Gastrocnemius medialis (tissue), 4 donors: ENCODE data around the gene DELE1.

Experiments
- POLR2A ChIP-seq, 2 donors: fragments of 450-650 bp; IDR thresholded peaks; one replicate each; pipeline ENCODE4 v1.6.1; 2017; ENCODE audit warnings: antibody characterized with exemption in 2 of 2, mild to moderate bottlenecking in 2 of 2, moderate library complexity in 2 of 2
- TF ChIP-seq, protein P1 (sequence below), 5 experiments: fragments of 450-650 bp in 3 of 5; fragments of 200-600 bp in 2 of 5; sonication (generic) in 2 of 5; IDR thresholded peaks in 4 of 5; conservative IDR thresholded peaks in 1 of 5; 1 replicate in 4 of 5; 2 replicates in 1 of 5; pipeline ENCODE4 v1.5.1; 2016 to 2019; ENCODE audit warnings: antibody characterized with exemption in 5 of 5, mild to moderate bottlenecking in 3 of 5, moderate library complexity in 3 of 5

DNA sequence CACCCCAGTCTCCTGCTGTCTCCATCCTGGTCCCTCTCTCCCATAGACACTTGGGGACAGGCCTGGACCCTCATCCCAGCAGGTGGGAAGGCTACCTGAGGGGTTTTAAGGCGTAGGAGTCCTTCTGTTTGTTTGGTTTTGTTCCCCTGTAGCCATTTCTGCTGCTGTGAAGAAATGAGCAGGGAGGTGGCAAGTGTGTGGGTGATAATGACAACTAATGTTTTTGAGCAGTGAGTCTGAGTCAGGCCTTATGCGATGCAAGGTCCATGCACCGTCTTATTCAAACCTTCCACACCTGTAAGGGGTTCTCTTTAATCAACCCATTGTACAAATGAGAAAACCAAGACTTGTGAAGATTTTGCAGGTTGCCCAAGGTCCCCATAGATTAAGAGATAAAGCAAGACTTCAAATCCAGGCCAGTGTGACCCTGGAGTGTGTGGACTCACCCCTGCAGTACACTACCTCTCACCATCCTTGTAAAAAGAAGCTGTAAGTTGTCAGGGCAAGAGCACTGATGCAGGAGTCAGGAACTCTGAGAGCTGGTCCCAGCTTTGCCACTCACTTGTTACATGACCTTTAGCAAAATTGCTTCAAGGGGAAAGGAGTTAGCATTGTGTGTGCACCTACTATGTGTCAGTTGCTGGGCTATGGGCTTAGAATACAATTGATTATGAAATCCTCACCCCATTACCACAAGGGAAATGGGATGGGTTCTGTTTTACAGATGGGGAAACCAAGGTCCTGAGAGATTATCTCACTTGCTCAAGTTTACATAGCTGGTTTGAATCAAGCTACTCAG is 26.7 kb downstream of the DELE1 start:
- TF ChIP-seq POLR2A (IDR thresholded peaks at IDR 0.05): no peak
- TF ChIP-seq, protein P1, sequence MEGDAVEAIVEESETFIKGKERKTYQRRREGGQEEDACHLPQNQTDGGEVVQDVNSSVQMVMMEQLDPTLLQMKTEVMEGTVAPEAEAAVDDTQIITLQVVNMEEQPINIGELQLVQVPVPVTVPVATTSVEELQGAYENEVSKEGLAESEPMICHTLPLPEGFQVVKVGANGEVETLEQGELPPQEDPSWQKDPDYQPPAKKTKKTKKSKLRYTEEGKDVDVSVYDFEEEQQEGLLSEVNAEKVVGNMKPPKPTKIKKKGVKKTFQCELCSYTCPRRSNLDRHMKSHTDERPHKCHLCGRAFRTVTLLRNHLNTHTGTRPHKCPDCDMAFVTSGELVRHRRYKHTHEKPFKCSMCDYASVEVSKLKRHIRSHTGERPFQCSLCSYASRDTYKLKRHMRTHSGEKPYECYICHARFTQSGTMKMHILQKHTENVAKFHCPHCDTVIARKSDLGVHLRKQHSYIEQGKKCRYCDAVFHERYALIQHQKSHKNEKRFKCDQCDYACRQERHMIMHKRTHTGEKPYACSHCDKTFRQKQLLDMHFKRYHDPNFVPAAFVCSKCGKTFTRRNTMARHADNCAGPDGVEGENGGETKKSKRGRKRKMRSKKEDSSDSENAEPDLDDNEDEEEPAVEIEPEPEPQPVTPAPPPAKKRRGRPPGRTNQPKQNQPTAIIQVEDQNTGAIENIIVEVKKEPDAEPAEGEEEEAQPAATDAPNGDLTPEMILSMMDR (IDR thresholded peaks at IDR 0.05 in 4 of 5, conservative IDR thresholded peaks at IDR 0.05 in 1 of 5): no peak
